HepG2 (cell line): ENCODE data around the gene SMPD3. TPM values are rescaled to one million over a fixed set of nuclear protein-coding genes. Genes with fewer than 3 reads are reported as not detected.

Experiments used
- ATAC-seq: fragments of 200-7000 bp; cut with Tn5 transposase; 3 replicates; pipeline ENCODE4 v1.9.1; 2020; ENCODE audit warnings: mild to moderate bottlenecking, moderate library complexity
- BruUV-seq: library from RNA; stranded (reverse); fragments of 400-500 nt; replicated peaks from 2 replicates; lab custom pipeline; 2021; lab: Mats Ljungman, UMichigan
- CTCF ChIA-PET: fragments of 300-600 bp; formaldehyde crosslinking; extraction: SDS; loops from one replicate; lab custom pipeline; 2021; ENCODE audit warnings: low total read pairs, inconsistent platforms, low intra/inter-chr PET ratio; lab: Yijun Ruan, JAX
- POLR2A ChIA-PET: fragments of 350-600 bp; sonication (Branson Sonifier 250); formaldehyde crosslinking; loops from one replicate; lab custom pipeline; 2020; ENCODE audit warnings: antibody characterized with exemption, inconsistent platforms; lab: Yijun Ruan, JAX
- DNase-seq: peaks from one replicate; pipeline ENCODE4 v3.0.0-alpha.2; 2015; ENCODE audit warnings: low spot score
- FAIRE-seq: peaks from 3 replicates; lab custom pipeline; 2011; peaks lifted over from hg19 to GRCh38; lab: Jason Lieb, UNC
- H2AFZ ChIP-seq: one replicate; pipeline ENCODE4 v1.6.1; 2011; ENCODE audit warnings: low read length, inconsistent platforms
- H3K27ac ChIP-seq: fragments of 300-600 bp; 3 replicates; pipeline ENCODE4 v1.8.0; 2011; ENCODE audit warnings: mixed run types, mild to moderate bottlenecking, mixed read lengths, low read length, inconsistent platforms; ENCODE audit not compliant: insufficient read depth; ENCODE audit errors: extremely low read length
- H3K27me3 ChIP-seq, 2 experiments: fragments of 200-600 bp in 1 of 2; 2 replicates in 1 of 2; 3 replicates in 1 of 2; pipeline versions ENCODE4 v1.6.0 to v1.8.0; 2011; ENCODE audit warnings: low read length in 2 of 2, mild to moderate bottlenecking in 2 of 2, moderate library complexity in 2 of 2, inconsistent platforms in 1 of 2; ENCODE audit not compliant: insufficient read depth in 2 of 2, control insufficient read depth in 1 of 2
- H3K36me3 ChIP-seq, 2 experiments: fragments of 200-600 bp in 1 of 2; replicated peaks in 1 of 2; 2 replicates in 1 of 2; 3 replicates in 1 of 2; pipeline versions ENCODE4 v1.5.1 to v1.8.0; 2011; ENCODE audit warnings: low read length in 2 of 2, inconsistent platforms in 1 of 2; ENCODE audit not compliant: insufficient read depth in 2 of 2, control insufficient read depth in 1 of 2
- H3K4me1 ChIP-seq: 2 replicates; pipeline ENCODE4 v1.5.1; 2012; ENCODE audit warnings: low read length, inconsistent platforms; ENCODE audit not compliant: insufficient read depth
- H3K4me2 ChIP-seq: 2 replicates; pipeline ENCODE4 v1.6.0; 2011; ENCODE audit warnings: low read depth, low read length, inconsistent platforms
- H3K4me3 ChIP-seq, 3 experiments: fragments of 200-600 bp in 1 of 3; sonication (generic), shearing (Covaris generic) in 1 of 3; replicated peaks in 1 of 3; 2 replicates each; pipeline ENCODE4 v1.5.1; 2011 to 2016; ENCODE audit warnings: low read length in 3 of 3, inconsistent platforms in 2 of 3, low read depth in 2 of 3, mild to moderate bottlenecking in 2 of 3, control low read depth in 1 of 3, mixed read lengths in 1 of 3; ENCODE audit not compliant: insufficient read depth in 1 of 3
- H3K79me2 ChIP-seq: one replicate; pipeline ENCODE4 v1.6.1; 2011; ENCODE audit warnings: low read length, inconsistent platforms; ENCODE audit not compliant: insufficient read depth
- H3K9ac ChIP-seq: 2 replicates; pipeline ENCODE4 v1.6.0; 2011; ENCODE audit warnings: mild to moderate bottlenecking, low read depth, low read length, inconsistent platforms; ENCODE audit not compliant: insufficient read depth
- H3K9me3 ChIP-seq: 2 replicates; pipeline ENCODE4 v1.5.1; 2012; ENCODE audit warnings: mild to moderate bottlenecking, low read length
- H4K20me1 ChIP-seq: 2 replicates; pipeline ENCODE4 v1.6.0; 2011; ENCODE audit warnings: inconsistent platforms, mild to moderate bottlenecking, low read length, moderate library complexity; ENCODE audit not compliant: insufficient read depth
- CSRNP2 ChIP-seq: sonication (generic); formaldehyde crosslinking; conservative IDR thresholded peaks from 2 replicates; pipeline ENCODE4 v1.8.0; 2022; ENCODE audit warnings: low read depth, missing genetic modification reagents
- IKZF5 ChIP-seq: IDR thresholded peaks from 2 replicates; pipeline ENCODE4 v1.6.1; 2018; ENCODE audit warnings: missing genetic modification reagents, mild to moderate bottlenecking, missing compliant biosample characterization
- MAZ ChIP-seq, 2 experiments: sonication (generic) in 1 of 2; formaldehyde crosslinking in 1 of 2; IDR thresholded peaks; 2 replicates each; pipeline versions ENCODE4 v1.5.0 to v1.6.1; 2012 to 2020; ENCODE audit warnings: low read depth in 2 of 2, mild to moderate bottlenecking in 2 of 2, borderline replicate concordance in 1 of 2, improper control_type of control experiment in 1 of 2, low read length in 1 of 2, missing genetic modification reagents in 1 of 2, moderate library complexity in 1 of 2
- MIER2 ChIP-seq: IDR thresholded peaks from 2 replicates; pipeline ENCODE4 v1.6.1; 2016; ENCODE audit warnings: missing biosample characterization, missing genetic modification reagents
- ZBTB26 ChIP-seq: IDR thresholded peaks from 2 replicates; pipeline ENCODE4 v1.6.1; 2016; ENCODE audit warnings: missing compliant biosample characterization, missing genetic modification reagents, borderline replicate concordance
- ZNF160 ChIP-seq: sonication (generic); formaldehyde crosslinking; IDR thresholded peaks from 2 replicates; pipeline ENCODE4 v1.8.0; 2022; ENCODE audit warnings: mild to moderate bottlenecking, inconsistent platforms, missing genetic modification reagents
- ZNF550 ChIP-seq: sonication (generic); formaldehyde crosslinking; IDR thresholded peaks from 2 replicates; pipeline ENCODE4 v1.4.0; 2020; ENCODE audit warnings: mild to moderate bottlenecking, missing genetic modification reagents, borderline replicate concordance
- ZNF564 ChIP-seq: sonication (generic); formaldehyde crosslinking; IDR thresholded peaks from 2 replicates; pipeline ENCODE4 v1.8.1; 2023; ENCODE audit warnings: mild to moderate bottlenecking, missing genetic modification reagents
- ZNF737 ChIP-seq: sonication (generic); formaldehyde crosslinking; IDR thresholded peaks from 2 replicates; pipeline ENCODE4 v1.5.0; 2020; ENCODE audit warnings: missing genetic modification reagents, mild to moderate bottlenecking, borderline replicate concordance
- ZSCAN12 ChIP-seq: sonication (generic); formaldehyde crosslinking; IDR thresholded peaks from 2 replicates; pipeline ENCODE4 v1.9.0; 2021; ENCODE audit warnings: mild to moderate bottlenecking, missing genetic modification reagents
- WGBS: methylation state at CpG from one replicate; pipeline ENCODE4 v1.1.6; 2017; ENCODE audit warnings: low lambda C conversion rate; 5-methylcytosine and 5-hydroxymethylcytosine counted together
- in situ Hi-C: cut with HindIII; loops from 2 replicates; pipeline ENCODE4 v1.10.0; 2017; ENCODE audit warnings: low pct_unique_long_range_greater_than_20kb; ENCODE audit not compliant: extremely low pct_ligation_motif_present
- intact Hi-C: fragments of 100-400 bp; cut with micrococcal nuclease; formaldehyde crosslinking; loops from one replicate; pipeline ENCODE4 v1.10.0; 2022; ENCODE audit not compliant: unreplicated experiment
- polyA plus RNA-seq, 8 experiments: library from polyadenylated mRNA; depleted of rRNA in 3 of 8; stranded (reverse) in 7 of 8; unstranded in 1 of 8; fragments of >200 nt; fragmentation: Illumina TruSeq in 4 of 8; extraction: Trizol in 4 of 8; gene quantifications; 2 replicates each; pipeline versions ENCODE4 v1.2.1 to v1.2.3, GENCODE V29; 2011 to 2016; ENCODE audit warnings: low read depth in 4 of 8, missing spikeins in 1 of 8, mixed read lengths in 1 of 8; ENCODE audit not compliant: insufficient read depth in 1 of 8
- total RNA-seq, 5 experiments: library from RNA; depleted of rRNA; stranded (reverse); fragments of >200 nt; fragmentation: Illumina TruSeq; extraction: Trizol; gene quantifications; 2 replicates each; pipeline ENCODE4 v1.2.3, GENCODE V29; 2016; ENCODE audit warnings: low read depth in 1 of 5

The SMPD3 gene
- total and polyA plus RNA-seq, 2 of the 13 experiments (the other 11 are each of a cell fraction or from before 2014, with no cell fraction given), result 0.07 to 0.32 TPM

GRCh38 chr16:68400924-68401460, 47.3 kb downstream of the SMPD3 start:
- H3K36me3 ChIP-seq, result no peaks in the 10 kb centered on the region
- CTCF ChIA-PET, result no interaction called here
- no peaks in the 10 kb centered on the region for H3K9me3 ChIP-seq
- H2AFZ ChIP-seq, result no peak overlapping the region
- H3K9ac ChIP-seq, result no peak overlapping the region
- no peak overlapping the region for H3K27ac ChIP-seq
- H3K79me2 ChIP-seq, result no peaks in the 10 kb centered on the region
- H3K4me1 ChIP-seq, result no peaks in the 10 kb centered on the region
- peaks cover 2 to 26% of the 10 kb centered on the region in 2 experiments; a peak in 4 of 5 replicates for H3K27me3 ChIP-seq
- intact Hi-C loops (no loop called here), in situ Hi-C loops (no loop called here)
- no peak overlapping the region for H3K4me3 ChIP-seq
- H3K4me2 ChIP-seq, result no peak overlapping the region
- POLR2A ChIA-PET, result no interaction called here
- FAIRE-seq (no peak), ATAC-seq (no peak), DNase-seq (no peak)
- no peak for TF ChIP-seq ZNF737 (CRISPR knock-in tag)
- no peak for TF ChIP-seq ZSCAN12 (CRISPR knock-in tag)
- no peak for TF ChIP-seq ZNF160 (CRISPR knock-in tag)
- no peak for TF ChIP-seq ZNF550 (CRISPR knock-in tag)
- no peak for TF ChIP-seq MIER2 (CRISPR knock-in tag)
- no peak for TF ChIP-seq ZNF564 (CRISPR knock-in tag)
- TF ChIP-seq MAZ (IDR thresholded peaks at IDR 0.05; ENCODE audit: borderline replicate concordance, low read depth, low read length), result no peak
- no peak for TF ChIP-seq MAZ (CRISPR knock-in tag; IDR thresholded peaks at IDR 0.05; ENCODE audit: low read depth)
- no peak for TF ChIP-seq IKZF5 (CRISPR knock-in tag)
- TF ChIP-seq CSRNP2, result no peak
- no peak for TF ChIP-seq ZBTB26 (CRISPR knock-in tag)
- no peaks in the 10 kb centered on the region for H4K20me1 ChIP-seq
- no TSS peak for BruUV-seq
- WGBS, result 24% methylated on average over 5 of the region's 5 CpGs
